GM19351 (cell line): ENCODE data around the gene SOWAHD.
A peak's percentile ranks its signal among the peaks of the same experiment; 100 is the strongest.
"Not testable (repeated sequence)": the region's sequence is repeated elsewhere in the genome, so short reads cannot be mapped to it uniquely, and the experiment has no call there.

Experiments used
- ATAC-seq: cut with Tn5 transposase; IDR thresholded peaks from one replicate; pipeline ENCODE4 v1.9.1; 2021; ENCODE audit warnings: mild to moderate bottlenecking, moderate library complexity; ENCODE audit not compliant: unreplicated experiment

The SOWAHD gene

GRCh38 chrX:119757979-119758730 lies at the start of gene SOWAHD:
SOWAHD (plus strand) TSS chrX:119758588; CDS start chrX:119758668, 80 bp downstream.
- ATAC-seq, result no peak

- no peak for ATAC-seq
These were observed 49.5 kb upstream of the SOWAHD start for GRCh38 chrX:119708936-119709335.

GRCh38 chrX:119709630-119710029 lies 48.8 kb upstream of the SOWAHD start:
- no peak for ATAC-seq

- ATAC-seq, result no peak
These were observed 36.9 kb upstream of the SOWAHD start for GRCh38 chrX:119721487-119721886.

GRCh38 chrX:119721926-119722325 lies 36.5 kb upstream of the SOWAHD start:
- no peak for ATAC-seq

GRCh38 chrX:119726900-119727555 lies 31.4 kb upstream of the SOWAHD start:
- ATAC-seq, result no peak

- ATAC-seq, result no peak
These were observed 29.9 kb upstream of the SOWAHD start for GRCh38 chrX:119728487-119728886.

GRCh38 chrX:119729408-119730201 lies 28.8 kb upstream of the SOWAHD start:
- peak; percentile 83 for ATAC-seq

GRCh38 chrX:119734897-119735339 lies 23.5 kb upstream of the SOWAHD start:
- ATAC-seq, result no peak

GRCh38 chrX:119735467-119735866 lies 22.9 kb upstream of the SOWAHD start:
- no peak for ATAC-seq

- no peak for ATAC-seq
These were observed 22.1 kb upstream of the SOWAHD start for GRCh38 chrX:119736206-119736764.

- ATAC-seq, result no peak
These were observed 19.6 kb upstream of the SOWAHD start for GRCh38 chrX:119738742-119739141.

- no peak for ATAC-seq
These were observed 13.0 kb upstream of the SOWAHD start for GRCh38 chrX:119745283-119745848.

- not testable (repeated sequence) for ATAC-seq
These were observed 8.3 kb upstream of the SOWAHD start for GRCh38 chrX:119750131-119750530.

GRCh38 chrX:119750751-119751150 lies 7.6 kb upstream of the SOWAHD start:
- ATAC-seq, result not testable (repeated sequence)

GRCh38 chrX:119753001-119753400 lies 5.4 kb upstream of the SOWAHD start:
- no peak for ATAC-seq

- no peak for ATAC-seq
These were observed 4.6 kb upstream of the SOWAHD start for GRCh38 chrX:119753639-119754257.

- peak; percentile 74 for ATAC-seq
These were observed 2.3 kb upstream of the SOWAHD start for GRCh38 chrX:119755981-119756533.

GRCh38 chrX:119756926-119757635 lies 1.3 kb upstream of the SOWAHD start:
- ATAC-seq, result no peak

- ATAC-seq, result no peak
These were observed 776 bp upstream of the SOWAHD start for GRCh38 chrX:119757646-119757978.
